A549 (cell line): ENCODE data around the gene WDR33.

ENCODE experiments used
- CTCF ChIP-seq: fragments of >200 bp; sonication (Bioruptor Twin); formaldehyde crosslinking; IDR thresholded peaks from 3 replicates; pipeline ENCODE4 v1.5.1; 2016
- POLR2A ChIP-seq: IDR thresholded peaks from 2 replicates; pipeline ENCODE4 v1.6.1; 2012; ENCODE audit warnings: mild to moderate bottlenecking, low read length

GRCh38 chr2:127818241-127818640 is 7.3 kb upstream of the WDR33 start:
- TF ChIP-seq POLR2A (no peak), CTCF (no peak)
